D721Med (cell line): ENCODE data around the gene RASGEF1C.

Source experiments
- DNase-seq: peaks from one replicate; pipeline ENCODE4 v3.0.0; 2011; ENCODE audit warnings: low spot score; ENCODE audit not compliant: insufficient read length
- FAIRE-seq: peaks from 2 replicates; lab custom pipeline; 2011; peaks lifted over from hg19 to GRCh38; lab: Jason Lieb, UNC
- CTCF ChIP-seq: IDR thresholded peaks from 2 replicates; pipeline ENCODE4 v1.5.1; 2012; ENCODE audit warnings: mild to moderate bottlenecking, control low read depth; ENCODE audit not compliant: insufficient read depth; ENCODE audit errors: missing control alignments

Gene RASGEF1C

GRCh38 chr5:180135967-180136629 is 72.9 kb downstream of the RASGEF1C start:
- DNase-seq, result no peak
- no peak for FAIRE-seq
- TF ChIP-seq CTCF, result no peak

GRCh38 chr5:180135128-180135955 is 73.7 kb downstream of the RASGEF1C start:
- no peak for TF ChIP-seq CTCF
- no peak for DNase-seq
- no peak for FAIRE-seq

GRCh38 chr5:180133971-180134508 is 75.0 kb downstream of the RASGEF1C start:
- DNase-seq (no peak), FAIRE-seq (no peak)
- TF ChIP-seq CTCF, result no peak

- no peak for DNase-seq
Measured at GRCh38 chr5:180133551-180133950, 75.5 kb downstream of the RASGEF1C start.

GRCh38 chr5:180133060-180133459 is 76.0 kb downstream of the RASGEF1C start:
- no peak for TF ChIP-seq CTCF
- DNase-seq, result no peak
- FAIRE-seq, result no peak

More at GRCh38 chr5:180133551-180133950, 75.5 kb downstream of the RASGEF1C start:
- FAIRE-seq, result no peak
- no peak for TF ChIP-seq CTCF

GRCh38 chr5:180130876-180131740 is 77.9 kb downstream of the RASGEF1C start:
- FAIRE-seq (no peak), DNase-seq (no peak)
- no peak for TF ChIP-seq CTCF
